HCT116 (cell line): Measurements from ENCODE around the gene KPNA1. TPM values are rescaled to one million over a fixed set of nuclear protein-coding genes. Genes with fewer than 3 reads are reported as not detected.

Source experiments
- ATAC-seq: fragments of 200-7000 bp; cut with Tn5 transposase; 2 replicates; pipeline ENCODE4 v1.9.1; 2020; ENCODE audit warnings: mild to moderate bottlenecking, moderate library complexity
- BruUV-seq: library from RNA; stranded (reverse); fragments of 400-500 nt; replicated peaks from 2 replicates; lab custom pipeline; 2021; lab: Mats Ljungman, UMichigan
- CTCF ChIA-PET: fragments of 300-600 bp; sonication (Branson Sonifier 250); formaldehyde crosslinking; loops from one replicate; lab custom pipeline; 2021; ENCODE audit warnings: antibody characterized with exemption; lab: Charles Lee
- POLR2A ChIA-PET: fragments of 300-600, 350-600 bp; sonication (Branson Sonifier 250); formaldehyde crosslinking; loops from one replicate; lab custom pipeline; 2021; ENCODE audit warnings: antibody characterized with exemption; lab: Charles Lee
- RAD21 ChIA-PET, 2 experiments: fragments of 300-600 bp; sonication (Branson Sonifier 250); formaldehyde crosslinking; loops; one replicate each; lab custom pipeline; 2023; ENCODE audit warnings: low total read pairs in 2 of 2; ENCODE audit not compliant: uncharacterized antibody in 2 of 2, unreplicated experiment in 2 of 2, low non-redundant PET in 1 of 2; lab: Charles Lee
- DNase-seq: peaks from one replicate; pipeline ENCODE4 v3.0.0-alpha.2; 2010; ENCODE audit warnings: low read depth, low spot score
- H2AFZ ChIP-seq: fragments of 200-600 bp; shearing (Covaris generic), sonication (generic); 2 replicates; pipeline ENCODE4 v1.6.1; 2017; ENCODE audit warnings: low read depth, mixed run types, mixed read lengths, antibody characterized with exemption, low read length; ENCODE audit not compliant: poor library complexity, severe bottlenecking
- H3K27ac ChIP-seq: 2 replicates; pipeline ENCODE4 v1.5.1; 2012; ENCODE audit warnings: low read depth, low read length
- H3K27me3 ChIP-seq: fragments of 200-600 bp; sonication (generic); 2 replicates; pipeline ENCODE4 v1.6.1; 2016; ENCODE audit warnings: mixed run types, low read length, mixed read lengths; ENCODE audit not compliant: insufficient read depth
- H3K36me3 ChIP-seq, 2 experiments: fragments of 200-500 bp in 1 of 2; fragments of 200-600 bp in 1 of 2; sonication (Bioruptor generic) in 1 of 2; sonication (generic) in 1 of 2; 2 replicates each; pipeline versions ENCODE4 v1.5.1 to v1.6.1; 2014 to 2016; ENCODE audit warnings: low read length in 2 of 2, inconsistent platforms in 1 of 2, mixed read lengths in 1 of 2, mixed run types in 1 of 2; ENCODE audit not compliant: insufficient read depth in 2 of 2, control insufficient read depth in 1 of 2
- H3K4me1 ChIP-seq, 2 experiments: fragments of 200-600 bp in 1 of 2; sonication (generic) in 1 of 2; 2 replicates each; pipeline versions ENCODE4 v1.5.1 to v1.6.1; 2012 to 2017; ENCODE audit warnings: low read length in 2 of 2, inconsistent platforms in 1 of 2, mild to moderate bottlenecking in 1 of 2, mixed read lengths in 1 of 2, mixed run types in 1 of 2, moderate library complexity in 1 of 2; ENCODE audit not compliant: insufficient read depth in 2 of 2, control insufficient read depth in 1 of 2
- H3K4me2 ChIP-seq: fragments of 200-600 bp; sonication (generic); 2 replicates; pipeline ENCODE4 v1.6.1; 2017; ENCODE audit warnings: mixed run types, low read length, mixed read lengths
- H3K4me3 ChIP-seq, 2 experiments: fragments of 200-600 bp in 1 of 2; sonication (generic) in 1 of 2; replicated peaks in 1 of 2; 2 replicates each; pipeline ENCODE4 v1.5.1; 2011 to 2016; ENCODE audit warnings: low read length in 2 of 2, control low read depth in 1 of 2, low read depth in 1 of 2, mild to moderate bottlenecking in 1 of 2, mixed read lengths in 1 of 2, mixed run types in 1 of 2
- H3K79me2 ChIP-seq: fragments of 200-600 bp; sonication (generic); 2 replicates; pipeline ENCODE4 v1.6.1; 2017; ENCODE audit warnings: mild to moderate bottlenecking, mixed run types, low read length, moderate library complexity, mixed read lengths; ENCODE audit not compliant: insufficient read depth
- H3K9ac ChIP-seq: fragments of 200-600 bp; sonication (generic); 2 replicates; pipeline ENCODE4 v1.6.1; 2016; ENCODE audit warnings: low read length, mixed read lengths
- H3K9me2 ChIP-seq: fragments of 200-600 bp; sonication (generic), shearing (Covaris generic); 2 replicates; pipeline ENCODE4 v1.6.1; 2017; ENCODE audit warnings: mixed run types, mild to moderate bottlenecking, moderate library complexity; ENCODE audit not compliant: insufficient read depth
- H3K9me3 ChIP-seq, 2 experiments: fragments of 200-500 bp in 1 of 2; fragments of 200-600 bp in 1 of 2; sonication (Bioruptor generic) in 1 of 2; sonication (generic) in 1 of 2; 2 replicates each; pipeline ENCODE4 v1.6.1; 2014 to 2017; ENCODE audit warnings: low read length in 2 of 2, mixed read lengths in 2 of 2, inconsistent platforms in 1 of 2, low read depth in 1 of 2, mild to moderate bottlenecking in 1 of 2, mixed run types in 1 of 2, moderate library complexity in 1 of 2; ENCODE audit not compliant: control insufficient read depth in 1 of 2, insufficient read depth in 1 of 2
- H4K20me1 ChIP-seq: fragments of 200-600 bp; sonication (generic), shearing (Covaris generic); 2 replicates; pipeline ENCODE4 v1.6.1; 2017; ENCODE audit warnings: mixed run types, mild to moderate bottlenecking, moderate library complexity; ENCODE audit not compliant: insufficient read depth
- CBX3 ChIP-seq: IDR thresholded peaks from 2 replicates; pipeline ENCODE4 v1.6.1; 2012; ENCODE audit warnings: low read depth
- CEBPB ChIP-seq: IDR thresholded peaks from 2 replicates; pipeline ENCODE4 v1.6.1; 2012; ENCODE audit warnings: low read depth
- EGR1 ChIP-seq: IDR thresholded peaks from 2 replicates; pipeline ENCODE4 v1.6.1; 2012; ENCODE audit warnings: low read depth
- ELF1 ChIP-seq: IDR thresholded peaks from 2 replicates; pipeline ENCODE4 v1.6.1; 2012; ENCODE audit warnings: low read depth, borderline replicate concordance
- EZH2 ChIP-seq: fragments of 200-600 bp; sonication (generic); IDR thresholded peaks from 2 replicates; pipeline ENCODE4 v1.6.1; 2017; ENCODE audit warnings: antibody characterized with exemption, mixed run types
- EZH2phosphoT487 ChIP-seq: fragments of 200-600 bp; IDR thresholded peaks from 2 replicates; pipeline ENCODE4 v1.6.1; 2018; ENCODE audit warnings: antibody characterized with exemption, borderline replicate concordance
- FOSL1 ChIP-seq: IDR thresholded peaks from 2 replicates; pipeline ENCODE4 v1.6.1; 2012; ENCODE audit warnings: low read depth
- JUND ChIP-seq: IDR thresholded peaks from 2 replicates; pipeline ENCODE4 v1.6.1; 2012
- POLR2A ChIP-seq: IDR thresholded peaks from 2 replicates; pipeline ENCODE4 v1.7.0; 2011; ENCODE audit warnings: borderline replicate concordance; ENCODE audit not compliant: insufficient read depth, insufficient read length; ENCODE audit errors: extremely low read depth
- POLR2AphosphoS5 ChIP-seq: IDR thresholded peaks from 2 replicates; pipeline ENCODE4 v1.6.1; 2011; ENCODE audit warnings: mild to moderate bottlenecking, low read depth, low read length, moderate library complexity
- RAD21 ChIP-seq: IDR thresholded peaks from 2 replicates; pipeline ENCODE4 v1.6.1; 2012; ENCODE audit warnings: low read depth, mild to moderate bottlenecking
- SIN3A ChIP-seq: IDR thresholded peaks from 2 replicates; pipeline ENCODE4 v1.6.1; 2012; ENCODE audit warnings: low read depth
- SP1 ChIP-seq: IDR thresholded peaks from 2 replicates; pipeline ENCODE4 v1.6.1; 2012; ENCODE audit warnings: low read depth
- SRF ChIP-seq: IDR thresholded peaks from 2 replicates; pipeline ENCODE4 v1.6.1; 2012; ENCODE audit warnings: low read depth
- YY1 ChIP-seq: IDR thresholded peaks from 2 replicates; pipeline ENCODE4 v1.6.1; 2011; ENCODE audit warnings: low read length, low read depth, moderate library complexity, mild to moderate bottlenecking; ENCODE audit not compliant: insufficient replicate concordance; ENCODE audit errors: extremely low read depth
- ZBTB33 ChIP-seq: IDR thresholded peaks from 2 replicates; pipeline ENCODE4 v1.6.1; 2011; ENCODE audit warnings: mild to moderate bottlenecking, low read length, moderate library complexity; ENCODE audit not compliant: insufficient replicate concordance; ENCODE audit errors: extremely low read depth
- ZFX ChIP-seq: fragments of 450-650 bp; IDR thresholded peaks from 2 replicates; pipeline ENCODE4 v1.6.1; 2017
- ZNF274 ChIP-seq: fragments of 200-500 bp; sonication (Bioruptor generic); IDR thresholded peaks from 2 replicates; pipeline ENCODE4 v1.6.1; 2014; ENCODE audit warnings: mild to moderate bottlenecking, low read depth, low read length, inconsistent platforms
- intact Hi-C: fragments of 100-400 bp; cut with micrococcal nuclease; formaldehyde crosslinking; loops from 2 replicates; pipeline ENCODE4 v1.10.0; 2022
- total RNA-seq: library from RNA; stranded (reverse); gene quantifications from one replicate; pipeline ENCODE4 v1.2.1, GENCODE V29; 2021; ENCODE audit not compliant: unreplicated experiment
- TF ChIP-seq, protein P1 (sequence below): IDR thresholded peaks from 2 replicates; pipeline ENCODE4 v1.6.1; 2012; ENCODE audit warnings: low read depth
- TF ChIP-seq, protein P2 (sequence below): IDR thresholded peaks from 2 replicates; pipeline ENCODE4 v1.6.1; 2012

The KPNA1 gene
- total RNA-seq, 1 experiment from 2014 or later: 73.4 TPM

- Histone ChIP-seq H3K27ac (no peak overlapping the region), H3K4me2 (peak overlapping the region; percentile 43; the same call in 1 of the 2 replicates), H3K36me3 (peaks cover 3% of the 10 kb centered on the region in 2 experiments; a peak in 3 of 4 replicates), H3K4me3 (no peak overlapping the region), H2AFZ (no peak overlapping the region), H3K4me1 (peaks cover 2 to 26% of the 10 kb centered on the region in 2 experiments; a peak in 3 of 4 replicates), H3K27me3 (no peaks in the 10 kb centered on the region), H3K9me2 (no peaks in the 10 kb centered on the region), H3K79me2 (peaks cover 81% of the 10 kb centered on the region), H4K20me1 (peaks cover 7% of the 10 kb centered on the region; the same call in 1 of the 2 replicates), H3K9me3 (no peaks in the 10 kb centered on the region), H3K9ac (no peak overlapping the region)
- TF ChIP-seq SIN3A (no peak), ZBTB33 (no peak), EGR1 (no peak), ZFX (no peak), JUND (no peak), CEBPB (no peak), POLR2AphosphoS5 (no peak), CBX3 (no peak), SP1 (no peak), YY1 (no peak), FOSL1 (no peak), POLR2A (no peak), EZH2phosphoT487 (no peak), SRF (no peak), EZH2 (no peak), ELF1 (no peak), ZNF274 (no peak), RAD21 (no peak)
- TF ChIP-seq, protein P1, sequence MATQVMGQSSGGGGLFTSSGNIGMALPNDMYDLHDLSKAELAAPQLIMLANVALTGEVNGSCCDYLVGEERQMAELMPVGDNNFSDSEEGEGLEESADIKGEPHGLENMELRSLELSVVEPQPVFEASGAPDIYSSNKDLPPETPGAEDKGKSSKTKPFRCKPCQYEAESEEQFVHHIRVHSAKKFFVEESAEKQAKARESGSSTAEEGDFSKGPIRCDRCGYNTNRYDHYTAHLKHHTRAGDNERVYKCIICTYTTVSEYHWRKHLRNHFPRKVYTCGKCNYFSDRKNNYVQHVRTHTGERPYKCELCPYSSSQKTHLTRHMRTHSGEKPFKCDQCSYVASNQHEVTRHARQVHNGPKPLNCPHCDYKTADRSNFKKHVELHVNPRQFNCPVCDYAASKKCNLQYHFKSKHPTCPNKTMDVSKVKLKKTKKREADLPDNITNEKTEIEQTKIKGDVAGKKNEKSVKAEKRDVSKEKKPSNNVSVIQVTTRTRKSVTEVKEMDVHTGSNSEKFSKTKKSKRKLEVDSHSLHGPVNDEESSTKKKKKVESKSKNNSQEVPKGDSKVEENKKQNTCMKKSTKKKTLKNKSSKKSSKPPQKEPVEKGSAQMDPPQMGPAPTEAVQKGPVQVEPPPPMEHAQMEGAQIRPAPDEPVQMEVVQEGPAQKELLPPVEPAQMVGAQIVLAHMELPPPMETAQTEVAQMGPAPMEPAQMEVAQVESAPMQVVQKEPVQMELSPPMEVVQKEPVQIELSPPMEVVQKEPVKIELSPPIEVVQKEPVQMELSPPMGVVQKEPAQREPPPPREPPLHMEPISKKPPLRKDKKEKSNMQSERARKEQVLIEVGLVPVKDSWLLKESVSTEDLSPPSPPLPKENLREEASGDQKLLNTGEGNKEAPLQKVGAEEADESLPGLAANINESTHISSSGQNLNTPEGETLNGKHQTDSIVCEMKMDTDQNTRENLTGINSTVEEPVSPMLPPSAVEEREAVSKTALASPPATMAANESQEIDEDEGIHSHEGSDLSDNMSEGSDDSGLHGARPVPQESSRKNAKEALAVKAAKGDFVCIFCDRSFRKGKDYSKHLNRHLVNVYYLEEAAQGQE: no peak
- TF ChIP-seq, protein P2, sequence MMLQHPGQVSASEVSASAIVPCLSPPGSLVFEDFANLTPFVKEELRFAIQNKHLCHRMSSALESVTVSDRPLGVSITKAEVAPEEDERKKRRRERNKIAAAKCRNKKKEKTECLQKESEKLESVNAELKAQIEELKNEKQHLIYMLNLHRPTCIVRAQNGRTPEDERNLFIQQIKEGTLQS: no peak
- intact Hi-C loops: no loop called here
- ATAC-seq: no peak
- RAD21 ChIA-PET: no interaction called here
- no TSS peak for BruUV-seq
- CTCF ChIA-PET: interaction anchor here (1.0 kb wide), 1 partner anchor 112 kb away, joined by 3 read pairs; the partner anchor contains the start of gene FAM162A
- POLR2A ChIA-PET: no interaction called here
- no peak for DNase-seq
Measured at GRCh38 chr3:122496508-122496907, 18.2 kb downstream of the KPNA1 start.
